T-helper 1 cell treated with Interleukin-12 subunit alpha and Interleukin-12 subunit beta and Interleukin-4 antibody, amounts not matched to agents 30 ng/mL and 1 ng/mL, for 36 hours (primary cell): Measurements from ENCODE around the gene SLC25A15. TPM values are rescaled to one million over a fixed set of nuclear protein-coding genes. Genes with fewer than 3 reads are reported as not detected.

Experiments used
- intact Hi-C: fragments of 100-400 bp; cut with micrococcal nuclease; formaldehyde crosslinking; loops from one replicate; pipeline ENCODE4 v1.15.1; 2024
- total RNA-seq: library from RNA; stranded (reverse); gene quantifications from 2 replicates; pipeline ENCODE4 v1.2.3, GENCODE V29; 2022

SLC25A15 gene
- 9.4 and 11.2 TPM in 2 replicates for total RNA-seq

DNA sequence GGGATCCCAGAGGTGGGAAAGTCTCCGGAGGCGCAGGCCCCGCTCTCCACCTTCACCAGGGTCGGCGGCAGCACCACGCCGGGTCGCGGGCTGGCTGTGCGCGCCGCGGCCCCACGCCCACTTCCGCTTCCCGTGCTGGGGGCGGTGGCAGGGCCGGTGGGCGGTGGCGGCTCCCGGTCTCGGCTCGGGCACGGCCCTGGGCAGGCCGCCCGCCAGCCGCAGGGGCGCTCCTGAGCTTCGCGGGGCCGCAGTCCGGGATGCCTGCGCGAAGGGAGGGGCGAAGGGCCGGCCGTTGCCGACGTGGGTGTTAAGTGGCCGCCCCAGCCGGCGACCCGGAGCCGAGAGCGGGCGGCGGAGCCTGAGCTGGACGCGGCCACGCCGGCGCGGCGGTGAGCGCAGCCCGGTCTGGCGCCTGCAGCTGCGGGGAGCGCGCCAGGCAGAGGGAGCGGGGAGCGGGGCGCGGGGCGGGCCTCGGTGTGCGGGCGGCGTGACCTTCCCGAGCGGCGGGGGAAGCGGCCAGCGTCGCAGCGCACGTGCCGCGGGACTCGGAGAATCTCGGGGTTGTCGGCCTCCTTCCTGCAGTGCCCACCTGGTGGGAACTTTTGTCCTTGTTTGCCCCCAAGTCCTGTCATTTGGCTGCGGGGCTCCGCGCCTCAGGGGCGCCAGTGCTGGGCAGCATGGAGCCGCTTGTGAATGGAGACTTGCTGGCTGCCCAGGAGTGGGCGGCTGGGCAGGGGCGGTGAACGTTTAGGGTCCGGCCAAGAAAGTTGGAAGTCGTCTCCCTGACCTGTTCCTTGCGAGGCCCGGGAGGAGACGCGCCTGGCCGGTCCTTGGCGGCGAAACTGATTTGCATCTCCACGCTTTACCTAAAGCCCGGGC, at the start of gene SLC25A15:
SLC25A15 (plus strand) TSS at position 337 of the 879 bp plus-strand sequence. CDS start 3,616 bp downstream, outside the sequence.
- intact Hi-C loops, result loop anchor here (1.0 kb wide), 2 partner anchors 12 to 18 kb away; partner anchors contain the start of gene MRPS31

DNA sequence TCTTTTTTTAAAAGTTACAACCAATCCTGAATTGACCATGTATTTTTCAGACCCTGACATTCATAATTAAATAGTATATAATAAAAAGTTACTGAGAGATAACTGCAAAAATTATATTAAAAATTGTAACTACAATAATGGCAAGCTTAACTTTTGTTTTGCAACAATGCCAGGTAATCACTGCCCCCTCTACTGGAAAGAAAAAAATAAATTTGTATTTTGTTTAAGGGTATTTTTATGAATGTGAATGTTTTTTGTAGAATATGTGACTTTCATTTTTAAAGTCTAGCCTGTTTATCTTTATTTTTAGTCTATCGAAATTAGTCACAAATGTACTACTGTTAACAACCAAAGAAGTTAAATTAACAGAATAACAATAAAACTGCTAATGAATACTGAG, 40.1 kb upstream of the SLC25A15 start:
- intact Hi-C loops, result no loop called here

DNA sequence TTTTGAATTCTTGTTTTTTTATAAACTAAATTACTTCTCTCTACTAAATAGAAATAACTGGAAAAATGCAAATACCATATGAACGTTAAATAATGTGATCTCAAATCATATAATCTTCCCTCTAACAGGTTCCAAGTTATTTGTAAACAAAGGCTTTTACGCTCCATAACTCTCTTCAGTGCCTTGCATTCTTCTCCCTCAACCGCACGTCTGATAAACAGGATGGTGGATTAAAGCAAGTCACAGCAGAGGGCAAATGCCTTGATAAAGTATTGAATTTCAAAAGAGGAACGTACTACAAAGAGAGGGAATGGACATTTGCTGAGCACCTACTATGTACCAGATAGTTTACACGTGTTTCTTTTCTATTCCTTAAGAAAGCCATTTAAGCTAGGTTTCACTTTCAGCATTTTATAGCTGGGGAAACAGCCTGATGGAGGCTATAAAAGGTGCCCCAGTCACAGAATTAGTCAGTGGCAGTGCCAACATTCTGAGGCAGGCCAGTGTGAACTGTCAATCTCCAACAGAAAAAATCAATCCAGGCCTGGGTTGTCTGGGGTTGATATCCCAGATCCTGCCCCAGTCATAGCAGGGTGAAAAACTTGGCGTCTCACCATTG, 34.2 kb upstream of the SLC25A15 start:
- intact Hi-C loops, result no loop called here

DNA sequence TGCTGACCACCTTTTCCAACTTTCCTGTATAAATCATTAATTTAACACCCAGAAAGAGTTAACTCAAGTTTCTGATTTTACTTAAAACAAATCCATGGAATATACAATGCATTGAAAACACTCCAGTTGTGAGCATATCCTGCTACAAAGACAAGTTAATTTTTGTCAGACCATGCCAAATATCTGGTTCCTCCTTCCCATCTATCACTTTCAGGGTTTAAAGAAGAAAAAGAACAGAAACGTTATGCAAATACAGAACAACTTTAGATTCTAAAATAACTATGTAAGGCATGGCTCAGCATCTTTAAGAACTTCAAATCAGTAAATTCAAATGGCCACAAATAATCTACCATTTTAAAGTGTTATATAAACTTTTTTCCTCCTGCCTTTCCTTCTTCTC, 33.4 kb upstream of the SLC25A15 start:
- intact Hi-C loops, result no loop called here

DNA sequence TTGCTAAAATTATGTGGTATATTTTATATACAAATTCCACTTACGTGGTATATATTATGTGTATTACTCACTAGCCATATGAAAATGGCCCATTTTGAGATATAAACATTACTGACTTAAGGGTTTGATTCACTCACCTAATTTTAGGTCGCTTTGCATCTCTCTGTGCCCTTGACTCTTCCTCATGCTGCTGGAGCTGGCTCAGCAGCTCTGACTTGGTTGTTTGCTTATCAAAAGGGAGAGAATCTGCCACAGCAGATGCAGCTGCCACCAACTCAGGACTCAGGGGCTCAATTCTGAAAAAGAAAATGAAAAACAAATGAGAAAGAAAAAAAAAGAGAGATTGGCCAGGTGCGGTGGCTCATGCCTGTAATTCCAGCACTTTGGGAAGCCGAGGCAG, 30.6 kb upstream of the SLC25A15 start:
- intact Hi-C loops, result no loop called here

DNA sequence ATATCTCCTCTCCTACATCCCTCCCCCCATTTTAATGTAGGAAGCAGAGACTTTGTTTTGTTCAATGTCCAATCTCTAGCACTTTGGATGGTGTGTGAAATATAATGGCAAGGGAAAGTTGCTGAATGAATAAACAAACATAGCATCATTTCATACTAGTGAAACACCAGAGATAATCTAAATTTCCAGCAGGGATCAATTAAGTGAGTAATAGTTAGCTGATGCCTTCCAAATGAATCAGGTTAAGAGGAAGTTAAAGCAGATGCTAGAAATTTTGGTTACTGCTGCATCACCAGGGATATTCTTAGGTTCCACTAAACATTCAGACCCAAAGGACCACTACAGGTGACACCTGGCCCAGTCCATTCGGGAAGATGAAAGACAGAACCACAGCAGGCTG, 26.6 kb upstream of the SLC25A15 start:
- intact Hi-C loops, result no loop called here

DNA sequence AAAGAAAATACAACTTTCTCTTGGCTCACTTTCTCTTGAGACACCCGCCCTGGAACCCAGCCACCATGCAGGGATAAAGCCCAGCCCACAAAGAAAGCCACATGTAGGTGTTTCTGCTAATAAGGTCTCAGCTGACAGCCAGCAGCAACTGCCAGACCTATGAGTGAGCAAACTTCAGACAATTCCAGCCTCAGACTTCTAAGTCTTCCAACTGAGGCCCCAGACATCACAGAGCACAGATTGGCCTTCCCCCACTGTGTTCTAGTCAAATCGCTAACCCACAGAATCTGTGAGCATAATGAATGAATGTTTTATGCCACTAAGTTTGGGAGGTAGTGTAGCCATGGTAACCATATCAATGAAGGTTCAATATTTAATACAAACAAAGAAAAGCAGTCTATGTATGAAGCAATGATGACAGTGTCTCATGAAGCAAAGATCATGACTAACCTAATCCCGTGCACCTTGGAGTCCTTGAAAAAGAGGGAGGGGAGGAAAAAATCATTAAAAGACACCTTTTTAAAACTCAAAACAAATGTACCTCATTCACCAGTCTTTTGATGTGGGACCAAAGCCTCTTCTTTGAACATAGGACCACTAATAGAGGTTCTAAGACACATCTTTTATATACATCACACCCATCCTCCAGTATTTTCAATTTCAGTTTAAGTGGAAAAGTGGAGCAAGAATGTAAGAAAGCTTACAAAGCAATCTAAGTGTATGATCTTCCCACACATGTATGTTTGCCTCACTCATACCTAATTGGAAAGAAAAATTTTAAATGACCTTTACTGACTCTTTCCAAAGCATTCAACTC, 24.6 kb upstream of the SLC25A15 start:
- intact Hi-C loops, result no loop called here

DNA sequence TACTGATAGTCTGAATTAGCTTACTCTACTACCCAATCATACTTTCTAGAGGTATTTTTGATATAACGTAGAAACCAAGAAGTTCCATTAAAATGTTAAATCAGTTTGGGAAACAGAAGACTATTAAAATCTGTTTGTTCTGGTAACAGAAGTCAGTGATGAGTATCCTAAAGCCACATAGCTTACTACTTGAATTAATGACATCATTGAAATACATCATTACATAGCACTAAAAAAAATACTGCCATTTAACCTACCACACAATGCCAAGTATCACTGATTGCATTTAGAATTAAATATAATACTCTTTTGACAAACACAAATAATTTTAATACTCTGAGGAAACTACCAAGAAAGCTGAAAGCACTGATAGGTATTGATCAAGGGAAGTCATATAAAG, 23.8 kb upstream of the SLC25A15 start:
- intact Hi-C loops, result no loop called here

DNA sequence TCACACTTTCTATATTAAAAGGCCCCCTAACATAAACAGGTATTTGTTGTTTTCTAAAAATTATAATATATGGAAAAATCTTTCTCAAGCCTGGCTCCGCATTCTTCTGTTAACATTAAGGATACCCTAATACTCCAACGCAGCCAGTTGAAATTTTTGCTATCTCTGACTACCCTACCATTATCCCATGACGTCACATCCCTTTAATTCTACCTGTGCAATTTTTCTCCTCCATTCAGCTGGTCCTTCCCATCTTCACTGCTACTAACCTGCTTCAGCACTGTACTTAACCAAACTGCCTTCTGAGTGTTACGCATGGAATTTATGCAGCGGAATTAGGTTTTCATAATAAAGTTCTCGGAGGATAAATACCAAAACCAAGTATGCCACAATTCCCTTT, 19.4 kb upstream of the SLC25A15 start:
- intact Hi-C loops, result loop anchor here (2.0 to 10.0 kb wide), 5 partner anchors 213 to 1625 kb away; partner anchors contain the start of gene ELF1

DNA sequence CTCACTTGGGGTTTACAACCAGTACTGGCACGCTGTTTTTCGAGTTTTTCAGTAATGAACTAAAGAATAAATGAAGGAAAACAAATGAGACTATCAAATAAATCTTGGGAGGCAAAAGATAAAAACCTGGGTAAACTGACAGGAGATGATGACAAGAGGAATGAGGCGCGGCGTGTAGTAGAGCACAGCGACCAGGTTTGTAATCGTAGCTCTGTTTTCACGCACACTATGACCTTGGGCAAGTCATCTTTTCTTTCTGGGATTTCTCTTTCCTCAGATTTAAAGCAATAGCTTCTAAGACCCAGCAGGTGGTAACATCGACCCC, 18.8 kb upstream of the SLC25A15 start:
- intact Hi-C loops, result loop anchor here (2.0 to 10.0 kb wide), 5 partner anchors 212 to 1624 kb away; partner anchors contain the start of gene ELF1

DNA sequence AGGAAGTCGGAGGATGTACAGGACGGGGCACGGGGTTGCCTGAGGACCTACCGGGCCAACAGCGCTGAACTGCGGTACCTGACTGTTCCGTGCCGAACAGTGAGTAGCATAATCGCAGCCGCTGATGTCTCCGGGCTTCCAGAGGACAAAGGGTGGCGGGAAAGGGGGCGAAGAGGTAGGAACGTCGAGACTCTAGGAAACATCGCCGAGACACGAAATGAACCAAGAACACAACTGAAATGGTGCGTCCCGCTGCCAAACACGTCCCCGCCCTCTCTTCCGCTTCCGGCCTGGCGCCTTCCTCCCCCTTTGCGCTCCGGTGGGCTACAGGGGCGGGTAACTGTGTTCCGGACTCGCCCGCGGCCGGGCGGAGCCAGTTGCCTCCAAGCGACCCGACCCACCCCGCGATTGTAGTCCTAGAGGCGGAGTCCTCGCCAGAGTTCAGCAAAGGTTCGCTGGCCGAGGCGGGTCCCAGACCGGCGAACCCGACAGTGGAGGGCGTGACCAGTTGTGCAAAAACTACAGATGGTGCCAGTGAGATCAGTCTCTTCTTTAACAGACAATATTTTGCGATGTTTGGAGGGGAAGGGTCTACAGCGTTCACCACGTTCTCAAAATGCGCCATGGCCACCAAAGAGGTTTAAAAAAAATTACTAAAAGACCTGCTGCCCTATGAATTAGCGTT, 18.3 kb upstream of the SLC25A15 start, which contains the start of gene MRPS31:
MRPS31 (minus strand) TSS at position 257 of the 685 bp plus-strand sequence; CDS start at position 203, 54 bp downstream.
- intact Hi-C loops, result loop anchor here (1.0 to 10.0 kb wide), 15 partner anchors 18 to 1734 kb away; partner anchors contain the start of genes COG6, ELF1, FOXO1 and KBTBD6

DNA sequence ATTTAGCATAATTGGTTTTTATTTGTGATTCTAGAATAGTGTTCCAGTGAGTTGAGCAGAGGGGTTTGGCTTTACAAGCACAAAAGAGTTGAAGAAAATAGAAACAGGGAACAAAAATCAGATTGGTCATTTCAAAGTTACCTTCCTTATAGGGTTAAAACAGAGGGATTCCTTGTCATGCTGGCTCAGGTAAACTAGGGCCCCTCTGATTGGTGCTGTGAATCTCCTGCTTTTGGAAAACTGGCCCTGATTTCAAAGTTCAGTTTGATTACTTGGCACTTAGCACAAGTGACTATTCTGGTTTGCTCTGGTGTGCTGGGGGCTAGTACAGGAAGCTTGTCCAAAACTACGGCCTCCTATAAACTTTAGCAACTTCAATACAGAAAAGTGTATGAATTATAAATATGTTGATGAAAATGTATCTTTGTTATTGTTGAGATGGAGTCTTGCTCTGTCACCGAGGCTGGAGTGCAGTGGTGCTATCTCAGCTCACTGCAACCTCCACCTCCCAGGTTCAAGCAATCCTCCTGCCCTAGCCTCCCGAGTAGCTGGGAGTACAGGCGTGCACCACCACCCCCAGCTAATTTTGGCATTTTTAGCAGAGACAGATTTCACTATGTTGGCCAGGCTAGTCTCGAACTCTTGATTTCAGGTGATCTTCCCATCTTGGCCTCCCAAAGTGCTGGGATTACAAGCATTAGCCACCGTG, 16.5 kb upstream of the SLC25A15 start:
- intact Hi-C loops, result loop anchor here (10.0 kb wide), 1 partner anchor 1622 kb away; no protein-coding TSS in a partner anchor

DNA sequence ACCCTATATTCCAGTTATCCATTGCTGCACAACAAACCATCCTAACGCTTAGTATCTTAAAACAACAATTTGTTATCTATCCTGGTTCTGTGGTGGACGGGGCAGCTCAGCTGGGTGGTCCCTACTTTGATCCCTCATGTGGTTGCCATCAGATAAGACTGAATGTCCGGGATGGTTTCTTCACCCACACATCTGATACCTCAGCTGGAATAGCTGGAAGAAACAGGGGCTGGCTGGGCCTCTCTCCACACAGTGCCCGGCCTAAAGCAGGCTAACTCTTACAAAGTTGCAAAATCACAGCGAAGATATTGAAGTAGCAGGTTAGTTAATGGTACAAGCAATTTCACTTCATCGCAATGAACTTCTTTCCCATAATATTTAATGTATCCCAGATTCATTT, 14.7 kb upstream of the SLC25A15 start:
- intact Hi-C loops, result loop anchor here (5.0 to 10.0 kb wide), 6 partner anchors 92 to 1620 kb away; no protein-coding TSS in a partner anchor

DNA sequence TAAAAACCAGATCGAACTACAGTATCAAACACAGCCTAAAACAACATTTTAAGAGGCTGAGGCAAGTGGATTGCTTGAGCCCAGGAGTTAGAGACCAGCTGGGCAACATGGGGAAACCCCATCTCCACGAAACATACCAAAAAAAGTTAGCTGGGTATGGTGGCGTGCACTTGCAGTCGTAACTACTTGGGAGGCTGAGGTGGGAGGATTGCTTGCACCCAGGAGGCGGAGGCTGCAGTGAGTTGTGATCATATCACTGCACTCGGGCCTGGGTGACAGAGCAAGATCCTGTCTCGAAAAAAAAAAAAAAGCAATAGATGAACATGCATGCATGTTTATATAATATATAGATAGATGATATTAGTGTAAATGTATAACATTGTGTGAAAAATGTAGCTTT, 13.2 kb upstream of the SLC25A15 start:
- intact Hi-C loops, result loop anchor here (1.0 to 10.0 kb wide), 12 partner anchors 94 to 1619 kb away; partner anchors contain the start of gene KBTBD7

DNA sequence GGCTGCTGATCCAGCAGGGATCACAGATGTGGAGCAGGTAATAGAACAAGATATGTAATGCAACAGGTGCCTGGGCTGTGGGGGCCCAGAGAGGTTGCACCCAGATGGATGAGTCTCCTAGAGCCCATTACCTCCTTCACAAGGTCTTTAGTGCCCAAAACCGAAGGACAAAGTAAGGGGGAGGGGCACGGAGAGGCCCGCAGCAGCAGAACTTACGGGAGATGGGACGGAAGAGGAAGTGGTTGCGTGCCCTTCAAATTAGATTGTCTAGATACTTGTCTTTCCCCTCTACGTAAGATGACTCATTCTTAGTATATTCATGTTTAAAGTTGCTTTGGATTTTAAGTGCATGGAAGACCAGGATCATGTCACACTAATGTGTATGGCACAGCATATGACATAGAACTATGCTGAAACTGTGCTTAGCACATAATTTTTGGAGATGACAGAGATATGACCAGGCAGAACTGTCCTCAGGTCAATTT, 12.7 kb upstream of the SLC25A15 start:
- intact Hi-C loops, result loop anchor here (1.0 to 10.0 kb wide), 18 partner anchors 13 to 1618 kb away; partner anchors contain the start of genes FOXO1, KBTBD7 and SLC25A15

DNA sequence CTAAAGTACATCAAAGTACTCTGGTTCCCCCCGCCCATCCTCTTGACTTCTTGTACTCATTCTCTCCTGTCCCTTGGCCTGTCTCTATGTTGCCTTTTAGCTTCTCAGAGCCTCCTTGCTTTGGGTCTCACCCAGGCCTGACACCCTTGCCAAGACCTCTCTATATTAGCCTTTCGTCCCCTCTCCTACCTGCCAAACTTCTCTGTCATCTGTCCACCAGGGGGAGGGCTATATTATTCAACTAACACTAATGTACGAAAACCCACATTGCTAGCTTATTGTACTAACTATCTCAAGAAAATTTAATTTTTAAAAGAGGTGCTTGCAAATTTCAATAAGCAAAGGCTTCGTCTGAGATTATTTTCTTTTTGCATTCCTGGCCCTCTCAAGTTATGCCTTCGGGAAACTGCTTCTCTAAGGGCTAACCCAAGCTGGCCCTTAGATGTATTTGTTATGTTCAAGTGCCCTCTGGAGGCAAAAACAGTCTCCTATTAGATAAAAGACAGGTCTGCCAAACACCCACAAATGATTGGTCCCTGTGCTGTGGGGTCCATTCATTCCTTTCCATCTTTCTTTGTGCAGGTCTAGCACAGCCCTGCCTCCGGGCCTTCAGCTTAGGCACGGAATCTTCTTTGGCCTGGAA, 12.1 kb upstream of the SLC25A15 start:
- intact Hi-C loops, result loop anchor here (1.0 to 10.0 kb wide), 17 partner anchors 12 to 1618 kb away; partner anchors contain the start of genes FOXO1 and SLC25A15

DNA sequence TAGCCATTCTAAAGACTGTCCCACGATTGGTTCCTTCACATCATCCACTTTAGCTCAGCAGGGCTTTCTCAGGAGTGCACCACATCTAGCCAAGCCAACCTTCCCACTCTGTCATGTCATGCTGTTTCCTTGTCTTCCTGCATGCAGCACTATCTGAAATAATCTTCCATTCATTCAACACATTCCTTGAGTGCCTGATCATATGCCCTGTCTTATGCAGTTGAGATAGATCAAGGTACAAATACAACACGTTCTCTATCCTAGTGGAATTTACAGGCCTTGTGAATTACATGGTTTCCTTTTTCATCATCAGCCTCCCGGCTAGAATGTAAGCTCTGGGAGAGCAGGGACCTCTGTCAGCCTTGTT, 11.6 kb upstream of the SLC25A15 start:
- intact Hi-C loops, result loop anchor here (1.0 to 10.0 kb wide), 17 partner anchors 12 to 1617 kb away; partner anchors contain the start of genes FOXO1 and SLC25A15

DNA sequence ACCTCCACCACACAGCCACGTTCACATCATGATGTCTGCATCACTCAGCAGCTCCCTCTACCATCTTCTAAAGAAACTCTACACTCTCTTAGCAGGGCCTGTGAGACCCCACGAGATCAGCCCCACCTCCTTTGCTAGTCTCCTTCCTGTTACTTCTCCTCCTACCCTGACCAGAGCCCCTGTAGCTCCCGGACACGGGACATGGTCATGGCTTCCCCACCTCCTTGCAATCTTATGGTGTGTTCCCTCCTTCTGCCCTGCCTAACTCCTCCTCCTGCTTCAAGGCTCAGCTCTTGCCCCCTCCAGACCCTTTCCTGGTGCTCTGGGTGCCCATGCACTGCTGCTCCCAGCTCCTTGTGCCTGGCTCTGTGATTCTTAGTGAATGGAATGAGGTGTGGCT, 10.4 kb upstream of the SLC25A15 start:
- intact Hi-C loops, result loop anchor here (5.0 to 10.0 kb wide), 6 partner anchors 97 to 1616 kb away; no protein-coding TSS in a partner anchor

DNA sequence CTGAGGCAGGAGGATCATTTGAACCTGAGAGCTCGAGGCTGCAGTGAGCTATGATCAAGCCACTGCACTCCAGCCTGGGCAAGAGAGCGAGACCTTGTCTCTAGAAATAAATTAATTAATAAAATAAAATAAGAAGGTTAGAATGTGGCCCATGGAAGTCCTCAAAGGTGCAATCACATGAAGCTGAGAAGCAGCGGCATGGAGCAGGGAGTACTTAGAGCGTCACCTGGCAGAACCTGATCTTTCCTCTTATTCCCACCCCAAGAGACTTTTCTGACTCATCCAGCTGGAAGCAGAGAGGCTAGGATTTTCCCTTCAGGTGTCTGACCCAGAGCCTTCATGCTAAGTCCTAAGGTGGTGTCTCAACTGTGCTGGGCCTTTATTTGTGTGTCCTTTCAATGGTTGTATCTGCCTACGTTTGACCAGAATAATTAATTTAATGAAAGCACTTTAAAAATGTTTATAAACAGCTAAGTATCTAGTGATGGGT, 9.6 kb upstream of the SLC25A15 start:
- intact Hi-C loops, result loop anchor here (5.0 to 10.0 kb wide), 6 partner anchors 98 to 1615 kb away; no protein-coding TSS in a partner anchor
